BLaER1 (cell line): Measurements from ENCODE around the gene TIGAR.

Source experiments
- H3K27ac ChIP-seq: shearing (Covaris generic); formaldehyde crosslinking; 2 replicates; pipeline ENCODE4 v1.8.1; 2022
- H3K27me3 ChIP-seq: shearing (Covaris generic); formaldehyde crosslinking; 2 replicates; pipeline ENCODE4 v1.8.1; 2022
- H3K36me3 ChIP-seq: shearing (Covaris generic); formaldehyde crosslinking; 2 replicates; pipeline ENCODE4 v1.8.1; 2022
- H3K4me1 ChIP-seq: shearing (Covaris generic); formaldehyde crosslinking; 2 replicates; pipeline ENCODE4 v1.8.1; 2022
- H3K4me2 ChIP-seq: shearing (Covaris generic); formaldehyde crosslinking; 2 replicates; pipeline ENCODE4 v1.8.1; 2022
- H3K4me3 ChIP-seq: shearing (Covaris generic); formaldehyde crosslinking; 2 replicates; pipeline ENCODE4 v1.8.1; 2022
- H3K9ac ChIP-seq: shearing (Covaris generic); formaldehyde crosslinking; 2 replicates; pipeline ENCODE4 v1.8.1; 2022
- H3K9me3 ChIP-seq: shearing (Covaris generic); formaldehyde crosslinking; 2 replicates; pipeline ENCODE4 v1.8.1; 2022
- H4K20me1 ChIP-seq: shearing (Covaris generic); formaldehyde crosslinking; 2 replicates; pipeline ENCODE4 v1.8.1; 2022
- Cebpa-rat ChIP-seq: shearing (Covaris generic); IDR thresholded peaks from 2 replicates; pipeline ENCODE4 v1.8.1; 2022

TIGAR gene

DNA sequence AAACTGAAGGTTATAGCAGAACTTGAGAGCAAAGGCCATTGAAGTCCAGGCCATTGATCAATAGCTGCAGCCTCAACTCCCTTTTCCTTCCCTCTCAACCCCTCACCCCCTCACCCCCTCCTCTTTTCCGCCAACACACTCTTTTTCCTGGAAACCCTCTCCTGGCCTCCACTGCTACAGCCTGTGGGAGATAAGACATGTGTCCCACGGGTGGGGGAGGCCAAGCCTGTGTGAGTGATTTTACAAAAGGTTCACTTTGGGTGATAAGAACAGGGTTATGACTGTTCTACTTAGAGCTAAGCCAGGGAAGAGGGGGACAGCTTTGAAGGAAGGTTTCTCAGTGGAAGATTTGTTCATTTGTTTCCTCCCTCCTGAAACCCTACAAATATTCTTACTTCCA is 67.6 kb downstream of the TIGAR start:
- Histone ChIP-seq H3K9ac (no peak overlapping the region), H3K4me2 (no peak overlapping the region), H3K27ac (no peak overlapping the region), H3K27me3 (no peaks in the 10 kb centered on the region), H3K4me1 (peaks cover 37% of the 10 kb centered on the region), H3K9me3 (no peaks in the 10 kb centered on the region), H4K20me1 (no peaks in the 10 kb centered on the region), H3K36me3 (no peaks in the 10 kb centered on the region), H3K4me3 (no peak overlapping the region)
- TF ChIP-seq Cebpa-rat = no peak

- no peak for TF ChIP-seq Cebpa-rat
- Histone ChIP-seq H3K9me3 (no peaks in the 10 kb centered on the region), H3K9ac (peak overlapping the region; percentile 74), H3K27ac (peak overlapping the region; percentile 84), H3K4me1 (peaks cover 37% of the 10 kb centered on the region), H3K4me3 (peak overlapping the region; percentile 38; the same call in 1 of the 2 replicates), H3K36me3 (no peaks in the 10 kb centered on the region), H3K4me2 (peak overlapping the region; percentile 89), H4K20me1 (no peaks in the 10 kb centered on the region), H3K27me3 (no peaks in the 10 kb centered on the region)
Observed at GRCh38 chr12:4392223-4392742, 71.3 kb downstream of the TIGAR start.

GRCh38 chr12:4393211-4393610 is 72.2 kb downstream of the TIGAR start:
- Histone ChIP-seq H3K9ac (peak overlapping the region; percentile 74; the same call in 1 of the 2 replicates), H3K27me3 (no peaks in the 10 kb centered on the region)
- no peak for TF ChIP-seq Cebpa-rat

DNA sequence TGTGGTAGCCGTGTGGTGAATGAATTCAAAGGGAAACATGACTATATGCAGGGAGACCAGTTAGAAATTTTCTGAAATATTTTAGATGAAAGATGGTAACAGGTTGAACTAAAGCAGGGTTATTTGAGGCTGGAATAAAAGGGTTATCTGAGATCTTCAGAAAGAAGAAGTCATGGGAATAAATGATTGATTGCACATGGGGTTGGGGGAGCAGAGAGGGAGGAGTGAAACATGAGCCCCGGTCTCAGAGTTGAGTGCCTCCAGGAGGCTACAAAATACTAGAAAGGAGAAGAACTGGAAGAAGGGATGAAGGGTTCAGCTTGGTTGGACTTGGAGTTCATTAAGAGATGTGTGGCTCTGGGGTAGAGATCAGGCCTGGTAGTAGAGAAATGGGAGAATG is 74.8 kb downstream of the TIGAR start:
- no peak for TF ChIP-seq Cebpa-rat
- Histone ChIP-seq H3K27ac (no peak overlapping the region), H3K9me3 (no peaks in the 10 kb centered on the region), H3K27me3 (no peaks in the 10 kb centered on the region), H3K4me3 (no peak overlapping the region), H3K9ac (no peak overlapping the region), H3K4me2 (no peak overlapping the region), H4K20me1 (no peaks in the 10 kb centered on the region), H3K36me3 (no peaks in the 10 kb centered on the region), H3K4me1 (peaks cover 24% of the 10 kb centered on the region)

More at GRCh38 chr12:4393211-4393610, 72.2 kb downstream of the TIGAR start:
- Histone ChIP-seq H3K4me2 (peak overlapping the region; percentile 89), H3K4me1 (peaks cover 37% of the 10 kb centered on the region), H3K4me3 (no peak overlapping the region), H3K27ac (peak overlapping the region; percentile 84), H4K20me1 (no peaks in the 10 kb centered on the region), H3K36me3 (no peaks in the 10 kb centered on the region), H3K9me3 (no peaks in the 10 kb centered on the region)

DNA sequence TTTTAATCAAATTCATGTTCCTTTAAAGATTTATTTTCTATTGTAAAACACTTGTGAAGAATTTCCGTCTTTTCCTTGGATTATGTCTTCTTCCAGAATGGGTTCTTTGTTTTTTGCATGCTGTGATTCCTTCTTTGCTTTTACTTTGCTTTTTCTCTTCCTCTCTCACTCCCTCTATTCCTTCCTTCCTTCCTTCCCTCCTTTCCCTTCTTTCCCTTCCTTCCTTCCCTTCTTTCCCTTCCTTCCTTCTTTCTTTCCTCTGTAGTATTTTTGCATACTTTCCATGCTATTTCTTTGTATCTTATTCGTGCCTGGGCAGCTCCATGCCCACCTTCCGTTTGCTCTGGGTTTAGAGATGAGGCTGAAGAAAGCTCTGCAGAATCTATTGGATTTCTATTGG is 80.1 kb downstream of the TIGAR start:
- H3K36me3 ChIP-seq = no peaks in the 10 kb centered on the region
- no peaks in the 10 kb centered on the region for H4K20me1 ChIP-seq
- TF ChIP-seq Cebpa-rat = no peak
- no peaks in the 10 kb centered on the region for H3K27me3 ChIP-seq
- no peak overlapping the region for H3K27ac ChIP-seq
- H3K4me3 ChIP-seq = no peak overlapping the region
- no peak overlapping the region for H3K9ac ChIP-seq
- no peak overlapping the region for H3K4me2 ChIP-seq
- no peaks in the 10 kb centered on the region for H3K4me1 ChIP-seq
- peaks cover 19% of the 10 kb centered on the region for H3K9me3 ChIP-seq

DNA sequence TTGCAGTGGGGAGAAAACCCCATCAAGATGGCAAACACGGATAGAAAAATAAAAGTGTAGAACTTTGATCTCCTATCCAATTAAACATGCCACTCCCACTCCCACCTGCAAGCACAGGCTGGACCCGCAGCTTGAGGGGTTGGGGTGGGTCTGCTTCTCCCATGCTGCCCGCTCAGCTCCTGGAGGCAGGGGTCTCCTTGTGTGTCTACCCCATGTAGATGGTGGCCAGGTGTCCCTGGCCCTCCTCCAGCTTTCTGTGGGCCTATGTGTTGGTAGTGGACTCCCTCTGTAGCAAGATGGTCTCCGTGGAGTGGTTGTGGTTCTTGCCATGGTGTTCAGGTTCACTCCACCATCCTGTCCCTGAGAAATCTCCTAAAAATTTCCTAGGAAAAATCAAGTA is 82.0 kb downstream of the TIGAR start:
- Histone ChIP-seq H3K4me3 (no peak overlapping the region), H3K36me3 (no peaks in the 10 kb centered on the region), H3K27me3 (no peaks in the 10 kb centered on the region), H3K27ac (no peak overlapping the region), H3K4me2 (no peak overlapping the region), H4K20me1 (no peaks in the 10 kb centered on the region), H3K9me3 (peaks cover 19% of the 10 kb centered on the region), H3K4me1 (no peaks in the 10 kb centered on the region), H3K9ac (no peak overlapping the region)
- TF ChIP-seq Cebpa-rat = no peak
